CD4-positive, alpha-beta T cell treated with Interleukin-6 for 4 hours (primary cell): ENCODE results near the gene CCHCR1.
"Not testable (repeated sequence)": the region's sequence is repeated elsewhere in the genome, so short reads cannot be mapped to it uniquely, and the experiment has no call there.

Experiments used
- DNase-seq: peaks from one replicate; pipeline ENCODE4 v3.0.0-alpha.2; 2020; ENCODE audit warnings: mixed read lengths

The CCHCR1 gene, protein sequence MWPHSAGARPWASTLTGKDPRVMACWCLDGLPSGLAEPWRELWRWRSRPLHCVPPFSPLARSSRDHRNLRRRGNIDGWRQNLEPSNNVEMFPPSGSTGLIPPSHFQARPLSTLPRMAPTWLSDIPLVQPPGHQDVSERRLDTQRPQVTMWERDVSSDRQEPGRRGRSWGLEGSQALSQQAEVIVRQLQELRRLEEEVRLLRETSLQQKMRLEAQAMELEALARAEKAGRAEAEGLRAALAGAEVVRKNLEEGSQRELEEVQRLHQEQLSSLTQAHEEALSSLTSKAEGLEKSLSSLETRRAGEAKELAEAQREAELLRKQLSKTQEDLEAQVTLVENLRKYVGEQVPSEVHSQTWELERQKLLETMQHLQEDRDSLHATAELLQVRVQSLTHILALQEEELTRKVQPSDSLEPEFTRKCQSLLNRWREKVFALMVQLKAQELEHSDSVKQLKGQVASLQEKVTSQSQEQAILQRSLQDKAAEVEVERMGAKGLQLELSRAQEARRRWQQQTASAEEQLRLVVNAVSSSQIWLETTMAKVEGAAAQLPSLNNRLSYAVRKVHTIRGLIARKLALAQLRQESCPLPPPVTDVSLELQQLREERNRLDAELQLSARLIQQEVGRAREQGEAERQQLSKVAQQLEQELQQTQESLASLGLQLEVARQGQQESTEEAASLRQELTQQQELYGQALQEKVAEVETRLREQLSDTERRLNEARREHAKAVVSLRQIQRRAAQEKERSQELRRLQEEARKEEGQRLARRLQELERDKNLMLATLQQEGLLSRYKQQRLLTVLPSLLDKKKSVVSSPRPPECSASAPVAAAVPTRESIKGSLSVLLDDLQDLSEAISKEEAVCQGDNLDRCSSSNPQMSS

DNA sequence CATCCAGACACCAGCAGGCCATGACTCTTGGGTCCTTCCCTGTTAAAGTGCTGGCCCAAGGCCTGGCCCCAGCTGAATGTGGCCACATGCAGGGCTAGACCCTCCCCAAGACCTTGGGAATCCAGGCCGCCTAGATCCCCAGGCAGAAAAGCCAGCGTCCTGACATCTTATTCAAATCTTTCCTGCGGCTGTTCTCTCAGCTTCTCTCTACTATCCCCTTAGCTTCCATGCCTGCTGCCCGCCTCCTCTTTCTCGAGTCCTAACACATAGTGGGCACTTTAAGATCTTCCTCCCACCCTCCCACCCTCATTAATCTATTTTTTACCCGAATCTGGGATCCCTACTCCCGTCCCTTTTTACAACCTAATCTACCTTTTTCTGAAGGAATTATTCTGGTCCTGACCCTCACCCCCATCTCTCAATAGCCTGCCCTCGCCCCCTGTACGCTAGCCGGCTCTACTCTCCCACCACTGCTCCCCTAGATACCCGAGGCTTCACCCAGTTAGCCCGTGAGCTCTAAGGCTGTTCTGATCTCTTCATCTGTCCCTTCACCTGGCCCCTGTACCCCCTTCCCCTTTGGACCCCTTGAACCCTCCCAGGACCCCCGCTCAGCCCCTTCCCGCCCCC, at the start of gene CCHCR1:
Gene CCHCR1 (minus strand): TSS at position 290 of the 627 bp plus-strand sequence. CDS start 202 bp downstream, at position 88.
- DNase-seq, result no peak

DNA sequence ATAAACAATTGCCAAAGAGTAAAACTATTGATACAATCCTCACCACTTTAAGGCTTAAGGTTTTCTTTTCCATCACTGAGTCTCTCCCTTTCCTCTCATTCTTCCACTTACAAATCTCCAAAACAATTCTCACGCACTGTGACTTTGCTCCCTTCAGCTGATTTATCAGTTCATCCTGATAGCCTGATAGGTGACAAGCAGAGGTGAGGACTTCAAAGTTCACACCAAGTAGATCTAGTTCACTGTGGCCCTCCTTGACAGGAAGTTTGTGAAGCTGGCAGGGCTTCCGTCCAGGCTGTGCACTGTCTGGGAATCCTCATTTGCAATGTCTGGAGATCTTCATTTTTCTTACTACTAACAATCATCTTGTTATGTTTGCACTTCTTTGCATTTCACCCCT, 48.0 kb upstream of the CCHCR1 start:
- DNase-seq, result no peak

DNA sequence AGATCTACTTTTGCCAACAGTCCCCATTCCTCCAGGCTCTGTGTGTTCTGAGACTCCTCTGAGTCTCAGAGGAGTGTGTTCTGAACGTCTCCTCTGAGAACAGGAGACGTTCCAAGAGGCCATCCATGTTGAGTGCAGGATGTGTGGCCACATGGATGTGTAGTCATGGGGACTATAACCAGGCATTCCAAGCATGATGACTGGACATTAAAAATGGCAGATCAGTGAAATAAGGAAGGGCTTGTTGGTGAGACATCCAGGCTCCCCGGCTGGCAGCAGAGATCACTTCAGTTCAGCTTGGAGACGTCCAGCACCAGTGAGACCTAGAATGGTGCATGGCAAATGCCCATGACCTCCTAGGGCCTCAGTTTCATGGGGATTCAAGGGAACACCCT, 47.1 kb upstream of the CCHCR1 start:
- DNase-seq, result no peak

DNA sequence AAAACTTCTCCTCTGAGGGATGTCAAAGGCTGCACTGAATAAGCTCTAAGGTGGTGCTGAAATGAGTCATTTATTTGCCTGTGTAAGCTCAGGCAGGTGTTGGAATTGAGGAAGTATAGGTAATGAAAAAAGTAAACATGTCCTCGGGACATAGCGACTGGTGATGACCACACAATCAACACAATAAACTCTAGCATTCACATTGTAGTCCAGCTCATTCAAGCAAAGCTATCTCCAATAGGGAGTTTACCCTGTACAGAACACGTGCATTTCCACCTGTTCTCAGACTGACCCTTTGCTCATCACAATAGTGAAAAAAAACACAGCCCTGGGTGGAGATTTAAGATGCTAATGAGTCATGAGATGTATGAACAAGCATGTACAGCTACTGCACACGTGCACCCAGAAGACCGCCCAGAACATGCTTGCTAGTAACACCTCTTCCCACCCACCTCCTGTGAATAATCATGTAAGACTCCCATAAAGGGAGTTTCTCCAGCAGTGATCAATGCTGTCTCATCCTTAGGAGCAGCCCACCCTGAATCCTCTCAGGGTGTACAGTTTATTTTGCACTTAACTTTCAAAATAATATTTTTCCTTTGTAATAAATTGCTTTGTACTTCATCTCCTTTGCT, 45.9 kb upstream of the CCHCR1 start:
- DNase-seq, result peak; percentile 54

DNA sequence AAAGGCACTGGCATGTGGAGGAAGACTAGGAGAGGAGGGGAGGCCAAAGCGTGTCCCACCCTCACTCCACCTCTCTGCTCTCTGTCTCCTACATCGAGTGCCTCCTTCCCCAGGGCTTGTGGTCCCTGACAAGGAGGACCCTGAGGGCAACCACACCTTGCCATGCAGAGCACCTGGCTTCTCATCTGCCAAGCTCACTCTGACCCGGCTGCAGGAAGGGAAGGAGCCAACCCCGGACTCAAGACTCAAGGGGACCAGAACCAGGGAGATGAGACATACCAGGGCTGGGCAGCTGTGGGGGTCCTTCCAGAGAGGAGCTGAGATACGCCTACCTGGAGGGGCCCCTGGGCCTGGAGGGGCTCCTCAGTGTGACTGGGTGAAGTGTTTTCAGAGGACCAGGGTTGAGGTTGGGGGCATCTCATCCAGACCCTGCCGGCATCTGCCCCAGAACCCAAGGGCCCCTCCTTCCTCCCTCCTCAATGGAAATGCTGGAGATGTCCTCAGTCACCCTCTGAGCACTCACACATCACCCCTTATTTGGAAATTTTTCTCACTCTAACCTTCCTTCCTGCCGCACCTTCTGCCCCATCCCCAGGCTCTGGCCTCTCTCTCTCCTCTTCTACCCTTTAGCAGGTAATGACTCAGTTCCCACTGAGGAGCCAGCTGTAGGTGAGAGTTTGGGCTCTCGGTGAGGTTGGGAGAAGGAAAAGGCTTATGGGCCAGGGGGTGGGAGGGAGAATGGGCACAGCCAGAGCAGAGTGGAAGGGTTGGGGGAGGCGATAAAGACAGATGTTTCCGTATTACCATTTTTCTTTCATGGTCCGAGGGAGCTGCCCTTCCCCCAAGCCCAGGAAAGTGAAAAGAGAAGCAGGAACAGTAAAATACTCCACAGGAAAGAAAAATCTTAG, 44.9 kb upstream of the CCHCR1 start:
- peak; percentile 45 for DNase-seq

DNA sequence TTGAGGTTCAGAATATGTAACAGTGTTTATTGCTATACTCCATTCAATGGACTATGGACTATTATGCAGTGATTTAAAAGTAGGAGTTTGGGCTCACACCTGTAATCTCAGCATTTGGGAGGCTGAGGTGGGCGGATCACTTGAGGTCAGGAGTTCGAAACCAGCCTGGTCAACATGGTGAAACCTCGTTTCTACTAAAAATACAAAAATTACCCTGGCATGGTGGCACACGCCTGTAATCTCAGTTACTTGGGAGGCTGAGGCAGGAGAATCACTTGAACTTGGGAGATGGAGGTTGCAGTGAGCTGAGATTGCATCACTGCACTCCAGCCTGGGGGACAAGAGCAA, 41.5 kb upstream of the CCHCR1 start:
- DNase-seq, result not testable (repeated sequence)

DNA sequence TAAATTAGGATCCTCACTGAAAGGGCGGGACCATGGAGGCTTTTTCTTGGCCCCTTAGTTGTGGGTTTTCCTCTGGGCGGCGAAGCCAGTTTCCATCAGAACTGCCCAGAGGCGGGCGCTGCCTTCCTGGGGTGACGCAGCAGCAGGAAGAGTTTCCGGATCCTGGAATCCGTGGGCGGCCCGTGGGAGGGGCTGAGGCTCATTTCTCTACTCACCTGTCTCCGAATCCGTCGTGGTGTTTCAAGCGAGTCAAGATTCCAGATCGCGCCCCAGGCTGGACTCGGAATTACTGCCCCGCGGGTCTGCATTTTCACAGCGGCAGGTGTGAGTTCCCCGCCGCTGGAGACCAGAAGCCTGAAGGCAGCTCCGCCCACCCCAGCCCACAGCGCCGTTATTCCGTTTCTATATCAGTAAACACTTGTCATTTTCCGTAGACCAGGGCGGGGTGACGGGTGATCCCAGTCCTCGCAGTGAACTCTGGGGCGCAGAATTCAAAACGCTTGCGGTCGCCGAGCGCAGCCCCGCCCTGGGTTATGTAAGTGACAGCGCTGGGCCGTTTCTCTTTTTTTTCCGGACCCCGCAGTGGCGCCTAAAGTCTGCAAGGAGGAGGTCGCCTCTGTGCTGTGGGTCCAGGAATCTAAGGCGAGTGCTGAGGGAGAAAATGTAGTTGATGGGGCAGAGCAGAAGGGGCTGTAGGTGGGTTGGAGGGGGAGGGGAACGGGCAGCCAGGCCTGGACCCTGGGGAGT, 40.1 kb upstream of the CCHCR1 start:
- DNase-seq, result peak; percentile 93

DNA sequence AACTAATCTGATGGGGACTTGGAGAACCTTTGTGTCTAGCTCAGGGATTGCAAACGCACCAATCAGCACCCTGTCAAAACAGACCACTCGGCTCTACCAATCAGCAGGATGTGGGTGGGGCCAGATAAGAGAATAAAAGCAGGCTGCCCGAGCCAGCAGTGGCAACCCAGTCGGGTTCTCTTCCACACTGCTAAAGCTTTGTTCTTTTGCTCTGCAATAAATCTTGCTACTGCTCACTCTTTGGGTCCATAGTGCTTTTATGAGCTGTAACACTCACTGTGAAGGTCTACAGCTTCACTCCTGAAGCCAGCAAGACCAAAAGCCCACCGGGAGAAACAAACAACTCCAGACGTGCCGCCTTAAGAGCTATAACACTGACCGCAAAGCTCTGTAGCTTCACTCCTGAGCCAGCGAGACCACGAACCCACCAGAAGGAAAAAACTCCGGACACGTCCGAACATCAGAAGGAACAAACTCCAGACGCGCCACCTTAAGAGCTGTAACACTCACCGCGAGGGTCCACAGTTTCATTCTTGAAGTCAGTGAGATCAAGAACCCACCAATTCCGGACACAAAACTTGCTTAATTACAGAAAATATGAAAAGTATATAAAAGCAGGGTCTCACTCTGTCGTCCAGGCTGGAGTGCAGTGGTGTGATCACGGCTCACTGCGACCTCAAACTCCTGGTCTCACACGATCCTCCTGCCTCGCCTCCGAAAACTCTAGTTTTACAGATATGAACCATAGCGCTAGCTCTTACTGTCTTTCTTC, 38.8 kb upstream of the CCHCR1 start:
- DNase-seq, result not testable (repeated sequence)

DNA sequence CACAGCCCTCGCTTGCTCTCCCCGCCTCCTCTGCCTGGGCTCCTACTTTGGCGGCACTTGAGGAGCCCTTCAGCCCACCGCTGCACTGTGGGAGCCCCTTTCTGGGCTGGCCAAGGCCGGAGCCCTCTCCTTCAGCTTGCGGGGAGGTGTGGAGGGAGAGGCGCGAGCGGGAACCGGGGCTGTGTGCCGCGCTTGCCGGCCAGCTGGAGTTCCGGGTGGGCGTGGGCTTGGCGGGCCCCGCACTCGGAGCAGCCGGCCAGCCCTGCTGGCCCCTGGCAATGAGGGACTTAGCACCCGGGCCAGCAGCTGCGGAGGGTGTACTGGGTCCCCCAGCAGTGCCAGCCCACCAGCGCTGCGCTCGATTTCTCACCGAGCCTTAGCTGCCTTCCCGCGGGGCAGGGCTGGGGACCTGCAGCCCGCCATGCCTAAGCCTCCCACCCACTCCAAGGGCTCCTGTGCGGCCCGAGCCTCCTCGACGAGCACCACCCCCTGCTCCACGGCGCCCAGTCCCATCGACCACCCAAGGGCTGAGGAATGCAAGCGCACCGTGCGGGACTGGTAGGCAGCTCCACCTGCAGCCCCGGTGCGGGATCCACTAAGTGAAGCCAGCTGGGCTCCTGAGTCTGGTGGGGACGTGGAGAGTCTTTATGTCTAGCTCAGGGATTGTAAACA, 37.8 kb upstream of the CCHCR1 start:
- DNase-seq, result not testable (repeated sequence)

DNA sequence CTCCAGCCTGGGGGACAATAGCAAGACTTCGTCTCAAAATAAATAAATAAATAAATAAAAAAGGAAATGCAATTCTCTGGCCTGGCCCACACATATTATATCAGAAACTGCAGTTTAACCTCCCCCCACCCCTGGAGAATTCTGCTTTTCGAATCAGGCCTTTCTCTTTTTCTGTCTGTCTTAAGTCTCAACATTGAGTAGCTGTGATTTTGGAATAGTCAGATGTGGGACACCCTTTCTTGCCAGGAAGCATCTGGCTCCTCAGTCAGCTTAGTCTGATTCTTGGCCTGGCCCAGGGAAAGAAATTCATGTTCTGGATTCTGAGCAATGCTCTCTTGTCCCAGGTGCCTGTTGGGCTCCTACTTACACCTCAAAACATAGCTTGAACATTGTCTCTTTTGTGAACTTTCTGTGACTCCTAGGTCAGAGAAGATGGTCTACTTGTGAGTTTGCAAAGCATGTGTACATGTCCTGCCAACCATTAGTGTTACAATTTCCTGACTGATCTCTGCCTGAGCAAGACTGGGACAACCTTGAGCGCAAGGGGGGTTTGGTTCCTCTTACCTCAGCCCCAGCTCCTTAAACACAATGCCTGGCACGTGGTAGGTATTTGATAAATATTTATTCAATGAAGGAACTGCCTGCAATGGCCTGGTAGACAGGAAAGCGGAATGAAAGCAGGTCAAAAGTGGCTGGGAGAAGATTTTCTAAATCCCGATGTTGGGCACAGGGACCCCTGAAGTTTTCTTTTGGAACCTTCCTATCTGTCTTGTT, 36.6 kb upstream of the CCHCR1 start:
- DNase-seq, result no peak

DNA sequence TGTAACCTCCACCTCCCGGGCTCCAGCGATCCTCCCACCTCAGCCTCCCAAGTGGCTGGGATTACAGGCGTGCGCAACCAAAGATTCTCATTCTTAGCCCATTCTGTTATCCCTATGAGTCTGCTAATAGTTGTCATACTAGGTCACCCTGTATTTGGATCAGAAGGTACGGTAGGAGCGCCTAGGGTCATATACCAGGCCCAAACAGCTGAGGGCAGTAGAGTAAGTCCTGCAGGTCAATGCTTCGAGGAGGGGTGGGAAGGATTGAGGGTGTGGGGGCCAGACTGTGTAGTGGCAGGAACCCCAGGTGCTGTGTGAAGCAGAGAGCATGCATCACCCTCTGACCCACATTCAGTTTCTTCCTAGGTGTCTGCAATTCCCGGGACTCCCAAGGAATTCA, 35.6 kb upstream of the CCHCR1 start:
- DNase-seq, result no peak

DNA sequence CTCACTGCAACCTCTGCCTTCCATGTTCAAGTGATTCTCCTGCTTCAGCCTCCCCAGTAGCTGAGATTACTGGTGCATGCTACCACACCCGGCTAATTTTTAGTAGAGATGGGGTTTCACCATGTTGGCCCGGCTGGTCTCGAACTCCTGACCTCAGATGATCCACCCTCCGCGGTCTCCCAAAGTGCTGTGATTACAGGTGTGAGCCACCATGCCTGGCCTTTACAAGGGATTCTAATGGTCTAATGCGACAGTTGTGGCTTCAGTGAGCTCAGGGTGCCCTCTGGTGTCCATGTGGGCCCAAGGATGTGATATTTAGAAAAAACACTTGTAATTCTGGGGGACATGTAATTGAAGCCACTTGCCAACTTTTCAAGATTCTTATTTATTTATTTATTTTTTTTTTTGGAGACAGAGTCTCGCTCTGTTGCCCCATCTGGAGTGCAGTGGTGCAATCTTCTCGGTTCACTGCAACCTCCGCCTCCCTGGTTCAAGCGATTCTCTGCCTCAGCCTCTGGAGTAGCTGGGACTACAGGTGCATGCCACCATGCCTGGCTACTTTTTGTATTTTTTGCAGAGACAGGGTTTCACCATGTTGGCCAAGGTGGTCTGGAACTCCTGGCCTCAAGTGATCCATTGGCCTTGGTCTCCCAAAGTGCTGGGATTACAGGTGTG, 35.0 kb upstream of the CCHCR1 start:
- DNase-seq, result peak; percentile 66

DNA sequence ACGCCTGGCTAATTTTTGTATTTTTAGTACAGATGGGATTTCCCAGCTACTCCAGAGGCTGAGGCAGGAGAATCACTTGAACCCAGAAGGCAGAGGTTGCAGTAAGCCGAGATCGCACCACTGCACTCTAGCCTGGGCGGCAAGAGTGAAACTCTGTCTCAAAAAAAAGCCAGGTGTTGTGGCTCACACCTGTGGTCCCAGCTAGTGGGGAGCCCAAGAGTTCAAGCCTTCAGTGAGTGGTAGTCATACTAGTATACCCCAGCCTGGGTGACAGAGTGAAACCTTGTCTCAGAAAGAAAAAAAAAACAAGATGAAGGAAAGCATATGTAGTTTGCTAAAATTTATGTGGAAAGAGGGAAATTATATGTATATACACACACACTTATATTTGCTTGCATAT, 32.9 kb upstream of the CCHCR1 start:
- DNase-seq, result no peak

DNA sequence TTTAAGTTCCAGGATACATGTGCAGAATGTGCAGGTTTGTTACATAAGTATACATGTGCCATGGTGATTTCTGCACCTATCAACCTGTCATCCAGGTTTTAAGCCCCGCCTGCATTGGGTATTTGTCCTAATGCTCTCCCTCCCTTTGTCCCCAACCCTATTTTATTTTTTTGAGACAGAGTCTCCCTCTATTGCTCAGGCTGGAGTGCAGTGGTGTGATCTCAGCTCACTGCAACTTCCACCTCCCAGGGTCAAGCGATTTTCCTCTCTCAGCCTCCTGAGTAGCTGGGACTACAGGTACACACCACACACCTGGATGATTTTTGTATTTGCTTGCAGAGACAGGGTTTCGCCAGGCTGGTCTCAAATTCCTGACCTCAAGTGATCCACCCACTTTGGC, 31.6 kb upstream of the CCHCR1 start:
- DNase-seq, result not testable (repeated sequence)

DNA sequence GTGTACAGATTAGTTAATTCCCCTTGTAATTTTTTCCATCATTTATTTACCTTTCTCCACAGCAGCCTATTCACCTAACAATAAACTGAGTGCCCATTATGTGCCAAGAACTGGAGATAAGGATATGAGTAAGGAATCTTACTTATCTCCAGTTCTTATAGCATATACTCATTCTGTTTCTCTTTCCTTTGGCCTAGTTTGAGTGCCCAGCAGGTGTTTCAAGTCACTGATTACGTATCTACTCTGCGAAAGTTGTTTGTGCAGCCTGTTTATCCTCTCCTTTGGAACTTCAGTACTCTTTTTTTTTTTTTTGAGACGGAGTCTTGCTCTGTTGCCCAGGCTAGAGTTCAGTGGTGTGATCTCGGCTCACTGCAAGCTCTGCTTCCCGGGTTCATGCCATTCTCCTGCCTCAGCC, 30.2 kb upstream of the CCHCR1 start:
- no peak for DNase-seq

DNA sequence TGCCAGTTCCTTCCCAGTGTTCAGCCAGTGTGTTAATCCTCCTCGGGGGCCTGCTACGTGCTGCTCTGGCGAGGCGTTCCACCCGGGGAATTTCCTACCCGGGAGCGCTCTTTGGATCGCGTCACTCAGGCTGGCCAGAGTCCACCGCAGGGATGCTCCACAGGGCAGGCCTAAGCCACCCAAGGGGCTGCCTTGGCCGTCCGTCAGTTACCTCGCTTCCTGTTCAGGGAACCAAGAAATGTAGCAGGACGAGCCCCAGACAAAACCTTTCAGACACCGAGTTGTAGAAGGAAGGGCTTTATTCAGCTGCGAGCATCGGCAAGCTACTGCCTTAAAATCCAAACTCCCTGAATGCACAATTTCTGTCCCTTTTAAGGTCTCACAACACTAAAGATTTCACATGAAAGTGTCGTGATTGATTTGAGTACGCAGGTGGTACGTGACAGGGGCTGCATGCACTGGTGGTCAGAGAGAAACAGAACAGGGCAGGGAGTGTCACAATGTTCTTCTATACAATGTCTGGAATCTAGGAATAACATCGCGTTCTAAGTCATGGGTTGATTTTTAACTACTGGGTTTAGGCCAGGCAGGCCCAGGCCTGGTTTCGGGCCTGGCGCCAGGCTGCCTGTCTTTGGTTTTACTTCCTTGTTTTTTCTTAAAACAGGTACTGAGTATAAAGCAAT, 28.6 kb upstream of the CCHCR1 start:
- DNase-seq, result no peak

DNA sequence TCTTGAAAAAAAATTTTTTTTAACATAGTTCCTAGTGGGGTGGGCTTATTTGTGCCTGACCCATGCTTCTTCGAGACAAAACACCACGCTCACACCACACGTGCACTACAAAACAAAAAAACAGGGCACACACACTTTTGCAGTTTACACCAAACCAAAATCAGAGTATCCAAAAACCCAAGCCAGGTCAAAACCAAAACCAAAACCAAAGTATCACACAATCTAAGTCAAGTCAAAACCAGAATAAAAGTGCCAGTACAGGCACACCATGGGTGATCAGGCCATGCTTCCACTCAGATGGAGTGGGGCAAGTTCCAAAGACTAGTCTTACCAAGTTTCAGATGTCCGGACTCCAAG, 28.1 kb upstream of the CCHCR1 start:
- DNase-seq, result not testable (repeated sequence)

DNA sequence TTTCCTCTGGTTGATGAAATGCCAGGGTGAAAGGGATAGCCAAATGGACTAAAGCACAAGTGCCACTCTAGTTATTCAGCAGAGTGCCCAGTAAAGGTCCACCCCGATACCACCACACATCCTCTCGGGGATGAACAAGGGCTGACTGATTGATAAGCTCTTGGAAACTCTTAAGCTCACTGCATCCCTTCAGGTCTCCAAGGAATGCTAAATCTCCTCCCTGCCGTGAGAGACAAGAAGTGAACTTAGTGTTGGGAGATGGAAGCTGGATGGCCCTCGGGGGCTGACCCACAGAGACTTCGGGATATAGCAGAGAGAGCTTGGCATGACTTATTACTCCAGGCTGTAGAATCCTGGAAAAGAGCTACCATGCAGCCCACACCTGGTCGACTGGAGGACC, 26.3 kb upstream of the CCHCR1 start:
- not testable (repeated sequence) for DNase-seq
